Measurements from ENCODE around the gene LCK. TPM values are rescaled to one million over a fixed set of nuclear protein-coding genes. Genes with fewer than 3 reads are reported as not detected.
"Not testable (repeated sequence)": the region's sequence is repeated elsewhere in the genome, so short reads cannot be mapped to it uniquely, and the experiment has no call there.

LCK gene
- total RNA-seq, 1 experiment from 2014 or later, result 0.57 TPM

GRCh38 chr1:32274646-32275340 lies 23.7 kb downstream of the LCK start:
- Histone ChIP-seq H3K36me3 (ENCODE audit: control insufficient read depth, insufficient read depth, low read length) (no peaks in the 10 kb centered on the region), H3K27me3 (ENCODE audit: control insufficient read depth, insufficient read depth, low read length) (no peaks in the 10 kb centered on the region), H3K4me1 (ENCODE audit: control insufficient read depth, insufficient read depth, low read length) (peaks cover 12% of the 10 kb centered on the region; the same call in 1 of the 2 replicates), H3K9me3 (ENCODE audit: control insufficient read depth, insufficient read depth, low read depth, low read length) (no peaks in the 10 kb centered on the region), H3K27ac (ENCODE audit: low read length) (no peak overlapping the region), H3K4me3 (ENCODE audit: low read depth in 2 of 2, low read length in 2 of 2) (no peak overlapping the region)
- DNase-seq (ENCODE audit: low read depth, low spot score) (no peak), ATAC-seq (peak; percentile 10; the same call in 1 of the 2 replicates)
- CTCF ChIA-PET, result no interaction called here
- TF ChIP-seq POLR2AphosphoS5 (IDR thresholded peaks at IDR 0.05; ENCODE audit: low read depth, low read length), result no peak
- intact Hi-C loops (cut with micrococcal nuclease; ENCODE audit: unreplicated experiment) (no loop called here), in situ Hi-C loops (cut with HindIII; ENCODE audit: low pct_unique_long_range_greater_than_20kb, low sequenced_read_pairs) (no loop called here)
- POLR2A ChIA-PET, result no interaction called here
- no TSS peak for BruUV-seq (replicated peaks)

GRCh38 chr1:32275424-32275823 lies 24.4 kb downstream of the LCK start:
- POLR2A ChIA-PET, result no interaction called here
- H3K27me3 ChIP-seq (ENCODE audit: control insufficient read depth, insufficient read depth, low read length), result no peaks in the 10 kb centered on the region
- H3K9me3 ChIP-seq (ENCODE audit: control insufficient read depth, insufficient read depth, low read depth, low read length), result no peaks in the 10 kb centered on the region
- intact Hi-C loops (cut with micrococcal nuclease; ENCODE audit: unreplicated experiment) (no loop called here), in situ Hi-C loops (cut with HindIII; ENCODE audit: low pct_unique_long_range_greater_than_20kb, low sequenced_read_pairs) (no loop called here)
- no peak for DNase-seq (ENCODE audit: low read depth, low spot score)
- no peak for ATAC-seq
- no peak for TF ChIP-seq POLR2AphosphoS5 (IDR thresholded peaks at IDR 0.05; ENCODE audit: low read depth, low read length)
- no peak for TF ChIP-seq CTCF (IDR thresholded peaks at IDR 0.05)
- no peaks in the 10 kb centered on the region for H3K36me3 ChIP-seq (ENCODE audit: control insufficient read depth, insufficient read depth, low read length)
- H3K4me1 ChIP-seq (ENCODE audit: control insufficient read depth, insufficient read depth, low read length), result peaks cover 12% of the 10 kb centered on the region; the same call in 1 of the 2 replicates
- H3K27ac ChIP-seq (ENCODE audit: low read length), result no peak overlapping the region
- CTCF ChIA-PET, result no interaction called here
- BruUV-seq (replicated peaks), result no TSS peak
- no peak overlapping the region for H3K4me3 ChIP-seq (ENCODE audit: low read depth in 2 of 2, low read length in 2 of 2)

GRCh38 chr1:32276032-32276782 lies 25.1 kb downstream of the LCK start:
- in situ Hi-C loops (cut with HindIII; ENCODE audit: low pct_unique_long_range_greater_than_20kb, low sequenced_read_pairs), result no loop called here
- no TSS peak for BruUV-seq (replicated peaks)
- TF ChIP-seq REST (IDR thresholded peaks at IDR 0.05; ENCODE audit: insufficient read depth in 1 of 2, low read depth in 2 of 2, low read length in 1 of 2), result no peak
- TF ChIP-seq SIN3A (IDR thresholded peaks at IDR 0.05; ENCODE audit: borderline replicate concordance, insufficient read depth, low read depth, low read length), result no peak
- TF ChIP-seq TCF7L2 (IDR thresholded peaks at IDR 0.05; ENCODE audit: low read depth, low read length), result no peak
- TF ChIP-seq POLR2AphosphoS5 (IDR thresholded peaks at IDR 0.05; ENCODE audit: low read depth, low read length), result no peak
- no peak for TF ChIP-seq CTCF (IDR thresholded peaks at IDR 0.05)

GRCh38 chr1:32284777-32285176 lies 33.7 kb downstream of the LCK start:
- intact Hi-C loops (cut with micrococcal nuclease; ENCODE audit: unreplicated experiment); in situ Hi-C loops (cut with HindIII; ENCODE audit: low pct_unique_long_range_greater_than_20kb, low sequenced_read_pairs); H3K9me3 ChIP-seq (ENCODE audit: control insufficient read depth, insufficient read depth, low read depth, low read length); H3K4me1 ChIP-seq (ENCODE audit: control insufficient read depth, insufficient read depth, low read length); BruUV-seq (replicated peaks); H3K27ac ChIP-seq (ENCODE audit: low read length); H3K4me3 ChIP-seq (ENCODE audit: low read depth in 2 of 2, low read length in 2 of 2); H3K36me3 ChIP-seq (ENCODE audit: control insufficient read depth, insufficient read depth, low read length); CTCF ChIA-PET; H3K27me3 ChIP-seq (ENCODE audit: control insufficient read depth, insufficient read depth, low read length); ATAC-seq; DNase-seq (ENCODE audit: low read depth, low spot score); POLR2A ChIA-PET: not testable (repeated sequence)

More at GRCh38 chr1:32276032-32276782, 25.1 kb downstream of the LCK start:
- Histone ChIP-seq H3K36me3 (ENCODE audit: control insufficient read depth, insufficient read depth, low read length) (no peaks in the 10 kb centered on the region), H3K27ac (ENCODE audit: low read length) (no peak overlapping the region), H3K27me3 (ENCODE audit: control insufficient read depth, insufficient read depth, low read length) (no peaks in the 10 kb centered on the region), H3K9me3 (ENCODE audit: control insufficient read depth, insufficient read depth, low read depth, low read length) (no peaks in the 10 kb centered on the region), H3K4me1 (ENCODE audit: control insufficient read depth, insufficient read depth, low read length) (peaks cover 12% of the 10 kb centered on the region; the same call in 1 of the 2 replicates), H3K4me3 (ENCODE audit: low read depth in 2 of 2, low read length in 2 of 2) (no peak overlapping the region)
- ChIA-PET CTCF (no interaction called here), POLR2A (no interaction called here)
- ATAC-seq (no peak), DNase-seq (ENCODE audit: low read depth, low spot score) (no peak)
- intact Hi-C loops (cut with micrococcal nuclease; ENCODE audit: unreplicated experiment), result no loop called here

Data from Panc1 (cell line).